ENCODE results near the gene IL31RA. TPM values are rescaled to one million over a fixed set of nuclear protein-coding genes. Genes with fewer than 3 reads are reported as not detected.

Gene IL31RA
- total and polyA plus RNA-seq, 2 of the 13 experiments (the other 11 are each of a cell fraction or from before 2014, with no cell fraction given) = not detected

- no peak overlapping the region for H3K4me2 ChIP-seq (ENCODE audit: low read depth, low read length)
- DNase-seq (ENCODE audit: low spot score) = no peak
- no peaks in the 10 kb centered on the region for H4K20me1 ChIP-seq (ENCODE audit: insufficient read depth, low read length)
- ChIA-PET CTCF (ENCODE audit: low intra/inter-chr PET ratio, low total read pairs) (no interaction called here), POLR2A (no interaction called here)
- H3K9ac ChIP-seq (ENCODE audit: insufficient read depth, low read depth, low read length) = no peak overlapping the region
- BruUV-seq (replicated peaks) = no TSS peak
- TF ChIP-seq NFIB (CRISPR knock-in tag; IDR thresholded peaks at IDR 0.05; ENCODE audit: borderline replicate concordance) (no peak), ZNF510 (CRISPR knock-in tag; IDR thresholded peaks at IDR 0.05; ENCODE audit: low read depth) (no peak), MED8 (CRISPR knock-in tag; IDR thresholded peaks at IDR 0.05; ENCODE audit: insufficient replicate concordance) (no peak), FOXA1 (IDR thresholded peaks at IDR 0.05) (no peak), FOXA1 (CRISPR knock-in tag; IDR thresholded peaks at IDR 0.05) (no peak), HOXA5 (CRISPR knock-in tag; IDR thresholded peaks at IDR 0.05) (no peak)
- no peaks in the 10 kb centered on the region for H3K9me3 ChIP-seq (ENCODE audit: low read length)
- no peaks in the 10 kb centered on the region for H3K79me2 ChIP-seq (ENCODE audit: insufficient read depth, low read length)
- peaks cover 55% of the 10 kb centered on the region for H3K4me1 ChIP-seq (ENCODE audit: insufficient read depth, low read length)
- intact Hi-C loops (cut with micrococcal nuclease; ENCODE audit: unreplicated experiment) = no loop called here
- no peak overlapping the region for H2AFZ ChIP-seq (ENCODE audit: low read length)
- no peak for ATAC-seq
- 94% methylated on average over 3 of the region's 3 CpGs for WGBS (ENCODE audit: low lambda C conversion rate)
- in situ Hi-C loops (cut with HindIII; ENCODE audit: extremely low pct_ligation_motif_present, low pct_unique_long_range_greater_than_20kb) = loop anchor here (25.0 kb wide), 1 partner anchor 912 kb away; no protein-coding TSS in a partner anchor
- H3K36me3 ChIP-seq (replicated peaks in 1 of 2; ENCODE audit: control insufficient read depth in 1 of 2, insufficient read depth in 2 of 2, low read length in 2 of 2) = no peaks in the 10 kb centered on the region
- H3K27ac ChIP-seq (ENCODE audit: extremely low read length, insufficient read depth, low read length) = no peak overlapping the region
- no peak for FAIRE-seq
- H3K27me3 ChIP-seq (ENCODE audit: control insufficient read depth in 1 of 2, insufficient read depth in 2 of 2, low read length in 2 of 2) = no peaks in the 10 kb centered on the region
- H3K4me3 ChIP-seq (replicated peaks in 1 of 3; ENCODE audit: insufficient read depth in 1 of 3, low read depth in 2 of 3, low read length in 3 of 3) = no peak overlapping the region
Observed at GRCh38 chr5:55925181-55925580, 74.0 kb downstream of the IL31RA start.

DNA sequence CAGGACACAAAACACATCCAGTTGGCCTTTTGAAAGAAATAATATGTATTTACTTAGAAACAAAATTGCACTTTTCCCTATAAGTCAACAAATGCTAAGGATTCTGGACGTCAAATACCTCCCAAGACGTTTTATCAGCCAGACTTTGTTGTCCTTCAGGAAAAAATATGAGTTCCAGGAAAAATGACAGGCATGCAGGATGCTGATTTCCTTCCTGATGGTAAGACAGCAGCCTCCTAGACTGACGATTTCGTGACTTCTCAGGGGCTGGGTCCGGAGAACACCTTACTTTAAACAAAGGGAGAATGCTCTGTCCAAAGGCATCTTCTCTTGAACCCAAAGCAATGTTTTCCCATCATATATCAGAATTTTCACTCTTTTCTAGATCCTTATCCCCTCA, 74.6 kb downstream of the IL31RA start:
- Histone ChIP-seq H3K36me3 (replicated peaks in 1 of 2; ENCODE audit: control insufficient read depth in 1 of 2, insufficient read depth in 2 of 2, low read length in 2 of 2) (no peaks in the 10 kb centered on the region), H3K4me3 (replicated peaks in 1 of 3; ENCODE audit: insufficient read depth in 1 of 3, low read depth in 2 of 3, low read length in 3 of 3) (no peak overlapping the region), H3K9me3 (ENCODE audit: low read length) (no peaks in the 10 kb centered on the region), H4K20me1 (ENCODE audit: insufficient read depth, low read length) (no peaks in the 10 kb centered on the region), H3K9ac (ENCODE audit: insufficient read depth, low read depth, low read length) (no peak overlapping the region), H3K79me2 (ENCODE audit: insufficient read depth, low read length) (no peaks in the 10 kb centered on the region), H3K4me2 (ENCODE audit: low read depth, low read length) (no peak overlapping the region), H3K27me3 (ENCODE audit: control insufficient read depth in 1 of 2, insufficient read depth in 2 of 2, low read length in 2 of 2) (no peaks in the 10 kb centered on the region), H3K27ac (ENCODE audit: extremely low read length, insufficient read depth, low read length) (no peak overlapping the region), H2AFZ (ENCODE audit: low read length) (no peak overlapping the region), H3K4me1 (ENCODE audit: insufficient read depth, low read length) (peaks cover 55% of the 10 kb centered on the region)
- POLR2A ChIA-PET = no interaction called here
- BruUV-seq (replicated peaks) = no TSS peak
- FAIRE-seq = no peak
- in situ Hi-C loops (cut with HindIII; ENCODE audit: extremely low pct_ligation_motif_present, low pct_unique_long_range_greater_than_20kb) = loop anchor here (25.0 kb wide), 1 partner anchor 912 kb away; no protein-coding TSS in a partner anchor
- TF ChIP-seq NFATC3 (CRISPR knock-in tag; IDR thresholded peaks at IDR 0.05) = no peak
- TF ChIP-seq MIXL1 (CRISPR knock-in tag; IDR thresholded peaks at IDR 0.05) = no peak
- no peak for TF ChIP-seq KAT2B (IDR thresholded peaks at IDR 0.05; ENCODE audit: borderline replicate concordance, low read depth, low read length)
- no peak for TF ChIP-seq KLF11 (CRISPR knock-in tag; IDR thresholded peaks at IDR 0.05)
- no peak for TF ChIP-seq ZNF607 (CRISPR knock-in tag; IDR thresholded peaks at IDR 0.05; ENCODE audit: borderline replicate concordance)
- 33% methylated on average over 5 of the region's 5 CpGs for WGBS (ENCODE audit: low lambda C conversion rate)
- intact Hi-C loops (cut with micrococcal nuclease; ENCODE audit: unreplicated experiment) = no loop called here
- no peak for DNase-seq (ENCODE audit: low spot score)
- no peak for ATAC-seq
- CTCF ChIA-PET (ENCODE audit: low intra/inter-chr PET ratio, low total read pairs) = no interaction called here

Data from HepG2 (cell line).